GM21786 (cell line): ENCODE measurements around the gene DKK1.

Experiments used
- ATAC-seq: cut with Tn5 transposase; IDR thresholded peaks from one replicate; pipeline ENCODE4 v1.9.1; 2021; ENCODE audit not compliant: unreplicated experiment

Gene DKK1

DNA sequence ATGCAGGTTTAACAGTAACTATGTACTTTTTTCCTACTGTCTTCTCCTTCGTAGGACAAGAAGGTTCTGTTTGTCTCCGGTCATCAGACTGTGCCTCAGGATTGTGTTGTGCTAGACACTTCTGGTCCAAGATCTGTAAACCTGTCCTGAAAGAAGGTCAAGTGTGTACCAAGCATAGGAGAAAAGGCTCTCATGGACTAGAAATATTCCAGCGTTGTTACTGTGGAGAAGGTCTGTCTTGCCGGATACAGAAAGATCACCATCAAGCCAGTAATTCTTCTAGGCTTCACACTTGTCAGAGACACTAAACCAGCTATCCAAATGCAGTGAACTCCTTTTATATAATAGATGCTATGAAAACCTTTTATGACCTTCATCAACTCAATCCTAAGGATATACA is 2.4 kb downstream of the DKK1 start:
- no peak for ATAC-seq

DNA sequence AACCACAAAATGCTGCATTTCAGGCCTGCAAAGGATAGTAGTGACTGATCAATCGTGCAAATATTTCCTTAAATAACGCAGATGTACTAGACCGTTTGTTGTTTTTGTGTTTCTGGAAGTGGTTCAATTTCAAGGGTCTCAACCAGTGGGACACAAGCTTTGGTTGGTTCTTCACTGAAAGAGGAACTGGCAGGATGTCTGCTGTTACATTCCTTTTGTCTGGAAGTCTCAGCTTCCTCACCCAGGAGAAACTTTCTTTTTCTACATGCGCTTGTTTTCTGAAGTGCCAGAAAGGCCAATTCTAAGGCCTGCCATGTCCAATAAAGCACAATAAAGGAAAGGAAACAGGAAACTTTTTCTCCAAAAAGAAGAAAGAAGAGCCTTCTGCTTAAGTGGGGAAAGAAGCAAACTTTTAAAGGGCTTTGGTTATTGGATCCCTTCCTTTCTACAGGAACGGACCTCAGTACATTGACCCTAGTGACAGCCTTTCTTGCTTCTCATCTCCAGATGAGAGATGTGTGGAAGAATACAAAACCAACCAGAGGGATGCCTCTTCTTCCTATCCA is 4.1 kb downstream of the DKK1 start:
- ATAC-seq: no peak

DNA sequence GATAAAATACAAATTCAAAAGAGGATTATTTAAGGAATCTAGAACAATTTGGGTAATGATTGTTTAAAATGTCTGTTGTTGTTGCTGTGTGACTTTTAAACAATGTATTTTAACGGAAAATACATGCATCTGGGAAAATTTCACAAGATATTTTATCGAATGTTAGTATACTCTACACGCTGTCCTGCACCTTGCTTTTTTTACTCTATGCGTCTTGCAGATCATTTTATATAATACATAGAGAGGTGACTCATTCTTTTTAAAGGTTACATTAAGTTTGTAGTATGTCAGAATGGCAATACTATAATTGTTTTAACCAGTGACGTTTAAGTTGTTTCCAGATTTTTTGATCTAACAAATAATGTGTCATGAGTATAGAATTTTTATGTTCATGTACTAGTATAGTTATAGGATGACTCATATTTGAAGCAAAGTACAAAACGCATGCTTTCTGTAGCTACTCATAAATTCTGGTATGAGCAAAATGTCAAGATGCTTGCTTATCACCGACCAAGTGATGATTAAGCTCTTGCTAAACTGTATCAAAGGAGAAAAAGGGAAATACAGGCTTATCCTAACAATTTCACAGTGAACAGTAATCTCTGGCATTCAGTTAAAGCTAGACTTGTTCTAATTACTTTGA is 4.9 kb downstream of the DKK1 start:
- ATAC-seq: no peak

- ATAC-seq: no peak
Observed at GRCh38 chr10:52319926-52320325, 5.8 kb downstream of the DKK1 start.

DNA sequence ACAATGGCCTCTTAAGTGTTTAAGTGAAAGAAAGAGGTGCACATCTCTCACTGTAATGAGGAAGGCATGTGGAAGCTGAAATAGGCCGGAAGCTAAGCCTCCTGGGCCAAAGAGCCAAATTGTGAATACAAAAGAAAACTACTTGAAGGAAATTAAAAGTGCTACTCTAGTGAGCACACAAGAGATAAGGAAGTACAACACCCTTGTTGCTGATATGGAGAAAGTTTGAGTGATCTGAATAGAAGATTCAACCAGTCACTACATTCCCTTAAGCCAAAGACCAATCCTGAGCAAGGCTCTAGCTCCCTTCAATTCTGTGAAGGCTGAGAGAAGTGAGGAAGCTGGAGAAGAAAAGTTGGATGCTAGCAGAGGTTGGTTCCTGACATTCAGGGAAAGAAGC is 8.2 kb downstream of the DKK1 start:
- ATAC-seq: no peak

DNA sequence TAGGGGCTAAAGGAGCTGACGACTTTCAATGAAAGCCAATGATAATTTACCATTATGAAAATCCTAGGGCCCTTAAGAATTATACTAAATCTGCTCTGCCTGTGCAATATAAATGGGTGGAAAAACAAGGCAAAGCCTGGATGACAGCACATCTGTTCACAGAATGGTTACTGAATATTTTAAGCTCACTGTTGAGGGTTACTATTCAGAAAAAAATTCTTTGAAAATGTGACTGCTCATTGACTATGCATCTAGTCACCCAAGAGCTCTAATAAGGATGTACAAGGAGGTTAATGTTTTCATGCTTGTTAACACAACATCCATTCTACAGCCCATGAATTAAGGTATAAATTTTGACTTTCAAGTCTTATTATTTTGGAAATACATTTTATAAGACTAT is 8.9 kb downstream of the DKK1 start:
- no peak for ATAC-seq

- ATAC-seq: no peak
Observed at GRCh38 chr10:52326382-52326781, 12.3 kb downstream of the DKK1 start.

GRCh38 chr10:52331638-52332364 is 17.7 kb downstream of the DKK1 start:
- no peak for ATAC-seq

GRCh38 chr10:52332815-52333214 is 18.7 kb downstream of the DKK1 start:
- ATAC-seq: no peak

GRCh38 chr10:52334595-52334994 is 20.5 kb downstream of the DKK1 start:
- ATAC-seq: no peak

- ATAC-seq: no peak
Observed at GRCh38 chr10:52335665-52336064, 21.6 kb downstream of the DKK1 start.

GRCh38 chr10:52337225-52337624 is 23.1 kb downstream of the DKK1 start:
- no peak for ATAC-seq

GRCh38 chr10:52343439-52343838 is 29.4 kb downstream of the DKK1 start:
- no peak for ATAC-seq

GRCh38 chr10:52346394-52347326 is 32.6 kb downstream of the DKK1 start:
- no peak for ATAC-seq

DNA sequence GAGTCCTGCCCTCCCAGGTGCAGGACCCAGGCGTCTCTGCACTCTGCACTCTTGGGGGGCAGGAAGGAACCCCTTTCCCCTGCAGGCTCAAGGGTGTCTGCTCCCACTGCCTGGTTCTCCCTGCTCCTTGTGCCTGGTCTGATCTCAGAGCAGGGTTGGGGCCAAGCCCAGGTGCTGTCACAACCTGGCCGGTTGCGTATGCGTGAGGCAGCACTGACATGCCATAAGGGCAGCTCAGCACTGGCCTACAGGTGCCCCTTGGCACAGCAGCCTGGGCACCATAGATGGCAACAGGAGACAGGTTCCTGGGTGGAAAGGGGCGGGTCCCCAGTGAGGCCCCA is 33.2 kb downstream of the DKK1 start:
- no peak for ATAC-seq

GRCh38 chr10:52348037-52348564 is 34.0 kb downstream of the DKK1 start:
- no peak for ATAC-seq

DNA sequence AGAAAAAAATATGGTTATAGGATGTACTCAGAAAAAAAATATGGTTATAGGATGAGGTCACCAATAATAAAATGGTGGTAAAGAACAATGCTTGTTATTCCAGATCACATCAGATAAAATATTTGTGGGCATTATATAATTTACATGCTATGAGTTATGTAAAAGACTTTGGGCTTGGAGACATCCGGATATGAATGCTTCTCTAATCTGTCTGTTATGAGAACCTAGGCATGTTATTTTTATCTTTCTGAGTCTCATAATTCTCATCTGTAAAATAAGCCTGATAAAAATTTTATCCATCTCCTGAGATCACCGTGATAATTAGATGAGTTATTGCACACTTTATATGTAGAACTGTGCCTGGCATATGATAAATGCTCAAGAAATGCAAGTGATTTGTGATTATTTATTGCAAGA is 37.8 kb downstream of the DKK1 start:
- no peak for ATAC-seq

DNA sequence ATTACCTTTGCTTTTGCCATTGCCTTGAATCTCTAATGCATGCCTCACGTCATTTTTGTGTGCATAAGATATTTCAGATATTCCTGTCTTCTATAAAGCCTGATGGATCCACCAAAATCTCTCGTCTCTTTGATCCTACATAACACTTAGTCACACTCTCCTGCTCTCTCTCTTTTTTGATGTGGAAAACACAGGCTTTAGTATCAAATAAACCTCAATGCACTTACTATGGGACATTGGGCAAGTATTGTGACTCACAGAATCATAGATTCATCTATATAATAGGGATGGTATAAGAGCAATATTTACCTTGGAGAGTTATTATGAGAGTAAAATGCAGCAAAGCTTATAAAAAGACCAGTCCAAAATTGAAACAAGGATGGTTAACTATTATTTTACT is 39.1 kb downstream of the DKK1 start:
- ATAC-seq: no peak

GRCh38 chr10:52353960-52354394 is 39.9 kb downstream of the DKK1 start:
- no peak for ATAC-seq

DNA sequence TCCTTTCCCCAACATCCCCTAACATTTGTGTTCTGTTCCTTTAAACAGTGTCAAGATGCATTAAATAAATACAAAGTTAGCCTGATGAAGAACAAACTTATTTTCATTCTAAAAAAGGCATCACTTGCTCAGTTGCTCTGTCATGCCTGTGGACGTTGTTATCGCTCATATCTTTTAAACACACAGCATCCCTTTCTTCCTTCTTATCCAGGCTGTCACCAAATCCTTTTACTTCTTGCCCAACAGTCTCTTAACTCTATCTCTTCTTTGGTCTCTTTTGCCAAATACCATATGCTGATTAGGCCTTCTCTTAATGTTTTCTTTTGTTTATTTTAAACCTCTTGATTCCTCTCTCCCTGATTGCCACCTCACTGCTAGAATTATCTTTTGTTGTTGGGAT is 43.9 kb downstream of the DKK1 start:
- no peak for ATAC-seq

GRCh38 chr10:52359441-52359840 is 45.4 kb downstream of the DKK1 start:
- ATAC-seq: no peak
